MM.1S (cell line): Measurements from ENCODE around the gene SET.

Source experiments
- EZH2 ChIP-seq: fragments of 300-600 bp; sonication (generic); optimal IDR thresholded peaks from 2 replicates; pipeline ENCODE3; 2017; ENCODE audit warnings: low read depth, mild to moderate bottlenecking, antibody characterized with exemption, low read length, mixed read lengths
- EZH2phosphoT487 ChIP-seq: fragments of 300-600 bp; sonication (generic); IDR thresholded peaks from 2 replicates; pipeline ENCODE4 v1.6.1; 2018; ENCODE audit warnings: antibody characterized with exemption, low read length
- TF ChIP-seq, protein P1 (sequence below): fragments of 300-600 bp; sonication (generic); IDR thresholded peaks from 2 replicates; pipeline ENCODE4 v1.5.1; 2016; ENCODE audit warnings: antibody characterized with exemption, low read length, mixed read lengths

GRCh38 chr9:128728298-128728697, 39.3 kb downstream of the SET start:
- TF ChIP-seq, protein P1, sequence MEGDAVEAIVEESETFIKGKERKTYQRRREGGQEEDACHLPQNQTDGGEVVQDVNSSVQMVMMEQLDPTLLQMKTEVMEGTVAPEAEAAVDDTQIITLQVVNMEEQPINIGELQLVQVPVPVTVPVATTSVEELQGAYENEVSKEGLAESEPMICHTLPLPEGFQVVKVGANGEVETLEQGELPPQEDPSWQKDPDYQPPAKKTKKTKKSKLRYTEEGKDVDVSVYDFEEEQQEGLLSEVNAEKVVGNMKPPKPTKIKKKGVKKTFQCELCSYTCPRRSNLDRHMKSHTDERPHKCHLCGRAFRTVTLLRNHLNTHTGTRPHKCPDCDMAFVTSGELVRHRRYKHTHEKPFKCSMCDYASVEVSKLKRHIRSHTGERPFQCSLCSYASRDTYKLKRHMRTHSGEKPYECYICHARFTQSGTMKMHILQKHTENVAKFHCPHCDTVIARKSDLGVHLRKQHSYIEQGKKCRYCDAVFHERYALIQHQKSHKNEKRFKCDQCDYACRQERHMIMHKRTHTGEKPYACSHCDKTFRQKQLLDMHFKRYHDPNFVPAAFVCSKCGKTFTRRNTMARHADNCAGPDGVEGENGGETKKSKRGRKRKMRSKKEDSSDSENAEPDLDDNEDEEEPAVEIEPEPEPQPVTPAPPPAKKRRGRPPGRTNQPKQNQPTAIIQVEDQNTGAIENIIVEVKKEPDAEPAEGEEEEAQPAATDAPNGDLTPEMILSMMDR: no peak
- no peak for TF ChIP-seq EZH2phosphoT487
- TF ChIP-seq EZH2: no peak
